Measurements from ENCODE around the gene CLEC16A.

DNA sequence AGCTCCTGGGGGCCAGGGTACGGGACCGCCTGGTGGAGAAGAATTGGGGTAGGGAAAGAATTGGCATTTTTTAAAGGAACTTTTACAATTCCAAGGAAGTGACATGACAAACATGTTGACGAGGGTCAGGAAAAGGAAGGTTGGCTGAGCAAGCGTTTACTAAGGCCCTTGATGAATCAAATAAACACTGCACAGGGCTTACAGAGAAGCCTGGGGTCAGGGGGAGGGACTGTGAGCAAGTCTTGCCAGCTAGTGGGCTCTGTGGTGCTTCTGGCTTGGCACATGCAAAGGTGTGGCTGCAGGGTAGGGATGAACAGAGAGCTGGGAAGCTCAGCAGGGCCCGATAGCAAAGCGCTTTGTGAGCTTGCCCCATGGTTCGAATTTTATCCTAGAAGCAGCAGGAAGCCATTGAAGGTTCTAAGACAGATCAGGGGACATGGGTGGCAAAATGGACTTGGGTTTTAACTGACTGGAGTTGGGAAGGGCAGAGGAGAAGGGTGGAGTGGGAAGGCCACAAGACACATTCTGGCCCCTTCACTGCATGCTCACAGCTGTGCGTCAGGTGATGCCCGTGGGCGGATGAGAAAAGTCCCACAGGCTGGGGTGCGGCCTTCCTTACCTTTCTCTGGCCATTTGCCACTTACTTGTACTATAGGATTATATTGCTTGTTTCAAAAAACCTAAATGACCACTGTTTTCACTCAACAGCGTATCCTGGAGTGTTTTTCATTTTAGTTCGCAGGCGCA lies 193.8 kb downstream of the CLEC16A start:
- TF ChIP-seq, protein P1, sequence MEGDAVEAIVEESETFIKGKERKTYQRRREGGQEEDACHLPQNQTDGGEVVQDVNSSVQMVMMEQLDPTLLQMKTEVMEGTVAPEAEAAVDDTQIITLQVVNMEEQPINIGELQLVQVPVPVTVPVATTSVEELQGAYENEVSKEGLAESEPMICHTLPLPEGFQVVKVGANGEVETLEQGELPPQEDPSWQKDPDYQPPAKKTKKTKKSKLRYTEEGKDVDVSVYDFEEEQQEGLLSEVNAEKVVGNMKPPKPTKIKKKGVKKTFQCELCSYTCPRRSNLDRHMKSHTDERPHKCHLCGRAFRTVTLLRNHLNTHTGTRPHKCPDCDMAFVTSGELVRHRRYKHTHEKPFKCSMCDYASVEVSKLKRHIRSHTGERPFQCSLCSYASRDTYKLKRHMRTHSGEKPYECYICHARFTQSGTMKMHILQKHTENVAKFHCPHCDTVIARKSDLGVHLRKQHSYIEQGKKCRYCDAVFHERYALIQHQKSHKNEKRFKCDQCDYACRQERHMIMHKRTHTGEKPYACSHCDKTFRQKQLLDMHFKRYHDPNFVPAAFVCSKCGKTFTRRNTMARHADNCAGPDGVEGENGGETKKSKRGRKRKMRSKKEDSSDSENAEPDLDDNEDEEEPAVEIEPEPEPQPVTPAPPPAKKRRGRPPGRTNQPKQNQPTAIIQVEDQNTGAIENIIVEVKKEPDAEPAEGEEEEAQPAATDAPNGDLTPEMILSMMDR (IDR thresholded peaks at IDR 0.05; ENCODE audit: borderline replicate concordance, extremely low read depth, low read length, poor library complexity, severe bottlenecking), result no peak
- no peak for TF ChIP-seq EZH2 (IDR thresholded peaks at IDR 0.05; ENCODE audit: borderline replicate concordance, low read depth, low read length, severe bottlenecking)
